Skeletal muscle tissue (tissue), 4 donors: ENCODE measurements around the gene SUN5. TPM values are rescaled to one million over a fixed set of nuclear protein-coding genes. Genes with fewer than 3 reads are reported as not detected.

Source experiments
- H3K27ac ChIP-seq: one replicate; pipeline ENCODE4 v1.7.0; 2013; ENCODE audit warnings: mild to moderate bottlenecking, low read depth, low read length, inconsistent platforms
- H3K27me3 ChIP-seq, 3 donors: one replicate each; pipeline ENCODE4 v1.7.0; 2013; ENCODE audit warnings: low read length in 3 of 3; ENCODE audit not compliant: control insufficient read depth in 3 of 3, insufficient read depth in 3 of 3
- H3K36me3 ChIP-seq, 3 donors: one replicate each; pipeline ENCODE4 v1.7.0; 2013; ENCODE audit warnings: low read length in 3 of 3; ENCODE audit not compliant: control insufficient read depth in 3 of 3, insufficient read depth in 3 of 3
- H3K4me1 ChIP-seq, 3 donors: one replicate each; pipeline ENCODE4 v1.7.0; 2013; ENCODE audit warnings: low read length in 3 of 3, mild to moderate bottlenecking in 3 of 3; ENCODE audit not compliant: control insufficient read depth in 3 of 3, insufficient read depth in 3 of 3
- H3K4me3 ChIP-seq, 3 donors: one replicate each; pipeline ENCODE4 v1.7.0; 2013; ENCODE audit warnings: low read length in 3 of 3
- H3K9ac ChIP-seq, 3 donors: one replicate each; pipeline ENCODE4 v1.7.0; 2013; ENCODE audit warnings: low read length in 3 of 3, mild to moderate bottlenecking in 3 of 3, moderate library complexity in 2 of 3, low read depth in 1 of 3
- H3K9me3 ChIP-seq, 3 donors: one replicate each; pipeline ENCODE4 v1.7.0; 2013; ENCODE audit warnings: low read length in 3 of 3; ENCODE audit not compliant: control insufficient read depth in 3 of 3
- total RNA-seq: library from RNA; depleted of rRNA; stranded (reverse); fragments of >200 nt; gene quantifications from one replicate; pipeline ENCODE4 v1.2.3, GENCODE V29; 2014
- donor health status: Osteomylitis.

SUN5 gene
- total RNA-seq, 1 donor from 2014 or later, result not detected

- Histone ChIP-seq H3K27ac (no peak overlapping the region), H3K9me3 (peaks cover 0 to 3% (median 0%) of the 10 kb centered on the region in 3 donors)
These were observed 17.6 kb upstream of the SUN5 start for GRCh38 chr20:33021879-33022278.

GRCh38 chr20:33020278-33021161 lies 16.3 kb upstream of the SUN5 start:
- Histone ChIP-seq H3K27me3 (peaks cover 20 to 30% (median 24%) of the 10 kb centered on the region in 3 donors), H3K9ac (no peak overlapping the region), H3K9me3 (no peaks in the 10 kb centered on the region), H3K27ac (no peak overlapping the region), H3K4me3 (no peak overlapping the region), H3K36me3 (no peaks in the 10 kb centered on the region), H3K4me1 (no peaks in the 10 kb centered on the region)

More at GRCh38 chr20:33021879-33022278, 17.6 kb upstream of the SUN5 start:
- Histone ChIP-seq H3K4me3 (no peak overlapping the region), H3K4me1 (no peaks in the 10 kb centered on the region), H3K27me3 (peaks cover 9 to 20% (median 11%) of the 10 kb centered on the region in 3 donors), H3K36me3 (no peaks in the 10 kb centered on the region), H3K9ac (no peak overlapping the region)

GRCh38 chr20:33019465-33020277 lies 15.4 kb upstream of the SUN5 start:
- no peaks in the 10 kb centered on the region for H3K4me1 ChIP-seq
- H3K36me3 ChIP-seq, result no peaks in the 10 kb centered on the region
- no peak overlapping the region for H3K27ac ChIP-seq
- no peak overlapping the region for H3K9ac ChIP-seq
- no peak overlapping the region for H3K4me3 ChIP-seq
- peaks cover 25 to 38% (median 30%) of the 10 kb centered on the region in 3 donors for H3K27me3 ChIP-seq
- no peaks in the 10 kb centered on the region for H3K9me3 ChIP-seq

- Histone ChIP-seq H3K9me3 (no peaks in the 10 kb centered on the region), H3K4me3 (no peak overlapping the region), H3K9ac (no peak overlapping the region), H3K4me1 (no peaks in the 10 kb centered on the region), H3K36me3 (no peaks in the 10 kb centered on the region), H3K27ac (no peak overlapping the region), H3K27me3 (peaks cover 32 to 52% (median 41%) of the 10 kb centered on the region in 3 donors)
These were observed 14.1 kb upstream of the SUN5 start for GRCh38 chr20:33018169-33018931.

- H3K36me3 ChIP-seq, result no peaks in the 10 kb centered on the region
- H3K27me3 ChIP-seq, result peaks cover 32 to 49% (median 44%) of the 10 kb centered on the region in 3 donors
- H3K27ac ChIP-seq, result no peak overlapping the region
- no peak overlapping the region for H3K4me3 ChIP-seq
- H3K9me3 ChIP-seq, result no peaks in the 10 kb centered on the region
- no peaks in the 10 kb centered on the region for H3K4me1 ChIP-seq
- no peak overlapping the region for H3K9ac ChIP-seq
These were observed 13.3 kb upstream of the SUN5 start for GRCh38 chr20:33017542-33017941.

GRCh38 chr20:33016581-33017109 lies 12.4 kb upstream of the SUN5 start:
- Histone ChIP-seq H3K27me3 (peaks cover 32 to 49% (median 44%) of the 10 kb centered on the region in 3 donors), H3K4me3 (no peak overlapping the region), H3K4me1 (no peaks in the 10 kb centered on the region), H3K9ac (no peak overlapping the region), H3K27ac (no peak overlapping the region), H3K36me3 (no peaks in the 10 kb centered on the region), H3K9me3 (no peaks in the 10 kb centered on the region)

GRCh38 chr20:33015700-33016580 lies 11.7 kb upstream of the SUN5 start:
- Histone ChIP-seq H3K27me3 (peaks cover 33 to 53% (median 43%) of the 10 kb centered on the region in 3 donors), H3K27ac (no peak overlapping the region)

GRCh38 chr20:33015114-33015484 lies 10.9 kb upstream of the SUN5 start:
- H3K27me3 ChIP-seq, result peaks cover 38 to 55% (median 51%) of the 10 kb centered on the region in 3 donors
- H3K4me1 ChIP-seq, result no peaks in the 10 kb centered on the region
- no peak overlapping the region for H3K4me3 ChIP-seq
- H3K9me3 ChIP-seq, result no peaks in the 10 kb centered on the region
- H3K9ac ChIP-seq, result no peak overlapping the region
- no peaks in the 10 kb centered on the region for H3K36me3 ChIP-seq
- H3K27ac ChIP-seq, result no peak overlapping the region

More at GRCh38 chr20:33015700-33016580, 11.7 kb upstream of the SUN5 start:
- Histone ChIP-seq H3K4me1 (no peaks in the 10 kb centered on the region), H3K9ac (no peak overlapping the region), H3K36me3 (no peaks in the 10 kb centered on the region), H3K9me3 (no peaks in the 10 kb centered on the region), H3K4me3 (no peak overlapping the region)
